Measurements from ENCODE around the gene VPS13D. TPM values are rescaled to one million over a fixed set of nuclear protein-coding genes. Genes with fewer than 3 reads are reported as not detected.
A peak's percentile ranks its signal among the peaks of the same experiment; 100 is the strongest.
"Not testable (repeated sequence)": the region's sequence is repeated elsewhere in the genome, so short reads cannot be mapped to it uniquely, and the experiment has no call there.

Gene VPS13D
- total and polyA plus RNA-seq, 5 experiments from 2014 or later = 5.3 to 64.9 (median 7.5) TPM

DNA sequence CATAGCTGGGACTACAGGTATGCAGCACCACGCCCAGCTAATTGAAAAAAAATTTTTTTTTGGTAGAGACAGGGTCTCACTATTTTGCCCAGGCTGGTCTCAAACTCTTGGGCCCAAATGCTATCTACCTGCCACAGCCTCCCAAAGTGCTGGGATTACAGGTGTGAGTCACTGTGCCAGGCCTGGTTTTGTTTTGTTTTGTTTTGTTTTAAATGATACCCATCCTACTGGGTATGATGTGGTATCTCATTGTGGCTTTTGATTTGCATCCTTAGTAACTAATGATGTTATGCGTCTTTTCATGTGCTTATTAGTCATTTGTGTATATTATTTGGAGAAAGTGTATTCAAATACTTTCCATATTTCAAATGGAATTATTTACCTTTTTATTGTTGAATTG is 142.3 kb downstream of the VPS13D start:
- DNase-seq = no peak
- H3K27me3 Mint-ChIP-seq = no peaks in the 10 kb centered on the region
- peak overlapping the region in 1 of 10 donors; percentile 77 for H3K27ac Mint-ChIP-seq
- no peak overlapping the region for H3K4me3 Mint-ChIP-seq
- H3K36me3 Mint-ChIP-seq = peaks cover 4 to 85% (median 37%) of the 10 kb centered on the region in 3 donors
- POLR2A ChIA-PET = interaction anchor here (0.6 kb wide), 1 partner anchor 50 kb away, joined by 5 read pairs; no protein-coding TSS in a partner anchor
- no peak for ATAC-seq
- peaks cover 0 to 4% (median 3%) of the 10 kb centered on the region in 4 donors for H3K4me1 Mint-ChIP-seq
- H3K9me3 Mint-ChIP-seq = no peaks in the 10 kb centered on the region

DNA sequence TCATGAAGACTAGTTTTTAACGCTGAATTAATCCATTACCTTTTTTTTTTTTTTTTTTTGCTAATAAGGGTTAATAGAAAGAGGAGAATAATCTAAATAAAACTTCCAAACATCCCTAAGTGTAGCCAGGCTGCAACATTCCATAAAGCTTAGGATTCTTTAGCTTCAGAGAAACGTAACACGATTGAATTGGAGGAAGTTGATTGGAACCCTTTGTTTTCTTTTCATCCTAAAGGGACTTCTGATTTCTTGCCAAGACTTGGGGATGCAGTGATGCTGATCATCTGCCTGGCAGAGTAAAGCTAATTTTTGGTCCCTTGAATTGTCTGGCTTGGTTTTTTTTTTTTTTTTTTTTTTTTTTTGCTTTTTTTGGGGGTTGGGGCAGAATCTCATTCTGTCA is 142.9 kb downstream of the VPS13D start:
- no peak for ATAC-seq
- H3K36me3 Mint-ChIP-seq = peaks cover 5 to 88% (median 39%) of the 10 kb centered on the region in 3 donors
- no peak overlapping the region for H3K4me3 Mint-ChIP-seq

DNA sequence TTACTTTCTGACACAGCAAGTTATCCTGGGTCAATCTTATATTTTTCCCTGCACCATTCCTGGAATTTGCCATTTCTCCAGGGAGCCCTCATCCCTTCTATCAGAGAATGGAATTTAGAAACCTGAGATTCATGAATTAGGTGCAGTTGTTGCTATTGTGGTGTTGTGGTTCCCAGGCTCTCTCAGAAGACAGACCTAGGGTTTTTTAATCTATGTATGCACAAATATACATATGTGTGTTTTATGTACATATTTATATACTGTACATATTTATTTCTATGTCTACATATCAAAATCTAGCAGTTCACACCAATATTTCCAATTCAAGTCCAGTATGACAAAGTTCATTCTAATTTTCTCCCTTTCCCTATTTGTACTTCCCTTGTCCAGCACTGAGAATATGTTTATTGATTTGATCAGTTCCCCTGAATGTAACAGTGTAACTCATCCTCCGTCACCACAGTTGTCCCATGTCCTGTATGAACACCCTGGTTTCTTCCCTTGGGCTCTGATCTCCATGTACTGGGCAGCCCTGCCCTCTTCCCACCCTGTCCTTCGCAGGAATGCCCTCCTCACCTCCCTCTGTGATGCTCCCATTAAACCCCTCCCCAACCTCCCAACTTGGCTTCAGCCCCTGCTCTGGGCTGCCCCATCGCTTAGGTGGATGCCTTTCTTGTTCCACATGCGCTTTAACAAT is 145.5 kb downstream of the VPS13D start:
- H3K9me3 Mint-ChIP-seq = no peaks in the 10 kb centered on the region
- H3K4me3 Mint-ChIP-seq = no peak overlapping the region
- peaks cover 0 to 4% (median 3%) of the 10 kb centered on the region in 4 donors for H3K4me1 Mint-ChIP-seq
- peaks cover 14 to 89% (median 40%) of the 10 kb centered on the region in 3 donors for H3K36me3 Mint-ChIP-seq
- no peaks in the 10 kb centered on the region for H3K27me3 Mint-ChIP-seq
- H3K27ac Mint-ChIP-seq = peak overlapping the region in 1 of 10 donors; percentile 59
- no peak for ATAC-seq
- no peak for DNase-seq
- POLR2A ChIA-PET = interaction anchor here (0.6 kb wide), 1 partner anchor 67 kb away, joined by 5 read pairs; no protein-coding TSS in a partner anchor

More for the DNA sequence above, 142.9 kb downstream of the VPS13D start:
- POLR2A ChIA-PET = interaction anchor here (0.6 kb wide), 1 partner anchor 50 kb away, joined by 5 read pairs; no protein-coding TSS in a partner anchor
- Mint-ChIP-seq H3K4me1 (peaks cover 0 to 4% (median 3%) of the 10 kb centered on the region in 4 donors), H3K9me3 (no peaks in the 10 kb centered on the region), H3K27me3 (no peaks in the 10 kb centered on the region), H3K27ac (no peak overlapping the region)
- DNase-seq = no peak

DNA sequence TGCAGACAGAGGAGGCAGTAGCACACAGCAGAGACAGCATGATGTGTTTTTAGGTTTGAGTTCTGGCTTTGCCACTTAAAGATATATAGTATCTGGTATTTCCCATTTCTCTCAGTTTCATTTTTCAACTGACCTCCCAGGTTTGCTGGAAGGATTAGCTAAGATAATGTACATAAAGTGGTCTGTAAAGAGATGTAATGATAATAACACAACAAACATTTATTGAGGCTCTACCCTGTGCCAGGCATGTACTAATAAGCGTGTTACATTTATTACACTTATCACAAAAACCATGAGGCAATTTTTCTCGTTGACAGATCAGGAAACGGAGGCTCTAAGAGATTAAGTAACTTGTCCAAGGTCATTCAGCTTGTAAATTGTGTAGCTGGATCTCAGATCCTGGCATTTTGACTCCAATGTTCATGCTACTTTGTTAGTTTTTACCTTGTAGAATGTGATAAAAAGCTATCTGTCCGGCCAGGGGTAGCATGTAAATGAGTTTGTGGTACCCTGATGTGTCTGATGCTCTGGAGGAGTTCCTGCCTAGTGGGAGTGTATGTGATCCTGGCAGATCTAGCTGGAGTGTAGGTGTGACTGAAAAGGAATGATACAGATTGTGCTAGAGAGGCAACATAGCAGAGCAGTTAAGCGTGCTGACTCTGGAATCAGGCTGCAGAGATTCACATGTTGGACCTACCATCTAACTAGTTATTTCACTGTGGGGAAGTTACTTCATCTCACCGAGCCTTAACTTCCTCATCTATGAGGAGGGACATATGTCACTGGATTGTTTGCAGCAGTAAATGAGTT is 146.6 kb downstream of the VPS13D start:
- DNase-seq = no peak
- Mint-ChIP-seq H3K4me3 (no peak overlapping the region), H3K36me3 (peaks cover 14 to 89% (median 48%) of the 10 kb centered on the region in 3 donors), H3K4me1 (peaks cover 2 to 12% (median 6%) of the 10 kb centered on the region in 4 donors), H3K27ac (peak overlapping the region in 2 of 10 donors; percentile 5 to 49), H3K27me3 (no peaks in the 10 kb centered on the region), H3K9me3 (no peaks in the 10 kb centered on the region)
- no peak for ATAC-seq
- POLR2A ChIA-PET = interaction anchor here (0.6 kb wide), 1 partner anchor 68 kb away, joined by 5 read pairs; no protein-coding TSS in a partner anchor

DNA sequence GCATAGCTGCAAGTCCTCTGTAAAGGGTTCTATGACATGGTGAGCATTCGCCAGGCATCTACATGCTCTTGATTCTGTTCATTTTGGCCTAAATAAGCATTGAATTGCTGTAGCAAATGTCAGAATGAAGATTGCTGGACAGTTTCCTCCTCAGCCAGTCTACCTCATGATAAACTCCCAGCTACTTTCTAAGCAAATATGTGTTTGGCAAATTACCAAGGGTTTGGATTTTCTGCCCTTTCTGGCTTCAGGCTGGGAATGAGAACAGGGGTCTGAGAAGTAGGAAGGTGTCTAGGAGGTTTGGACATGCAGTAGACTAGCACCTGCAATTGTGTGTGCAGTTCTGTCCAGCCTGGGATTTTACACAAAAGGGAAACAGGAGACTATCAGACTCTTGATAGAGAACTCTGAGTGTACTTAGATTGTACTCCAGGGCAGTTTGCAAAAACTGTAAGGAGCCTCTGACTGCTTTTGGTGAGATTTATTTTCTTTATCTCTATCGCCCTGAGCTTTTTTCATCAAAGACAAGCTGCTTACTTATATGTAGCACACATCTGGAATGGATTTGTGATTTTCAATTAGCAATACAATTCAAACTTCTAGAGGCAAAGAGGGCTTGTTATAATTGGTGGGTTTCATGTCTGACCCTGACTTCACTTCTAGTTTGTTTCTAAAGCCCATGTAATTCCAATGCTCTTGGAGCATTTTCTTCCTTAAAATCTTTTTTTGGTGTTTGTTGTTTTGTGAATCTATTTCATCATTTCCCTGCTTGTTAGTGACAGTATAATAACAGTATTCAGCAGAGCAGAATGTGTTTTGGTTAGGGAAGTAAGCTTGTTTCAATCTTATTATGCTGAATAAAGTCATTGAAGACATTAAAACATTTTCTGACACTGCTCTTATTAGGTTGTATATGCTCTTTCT is 150.8 kb downstream of the VPS13D start:
- no peaks in the 10 kb centered on the region for H3K9me3 Mint-ChIP-seq
- H3K36me3 Mint-ChIP-seq = peaks cover 25 to 90% (median 62%) of the 10 kb centered on the region in 3 donors
- peaks cover 12 to 37% (median 26%) of the 10 kb centered on the region in 4 donors for H3K4me1 Mint-ChIP-seq
- H3K27me3 Mint-ChIP-seq = no peaks in the 10 kb centered on the region
- ATAC-seq (no peak), DNase-seq (no peak)
- H3K27ac Mint-ChIP-seq = peak overlapping the region in 5 of 10 donors; percentile 12 to 73 (median 60)
- POLR2A ChIA-PET = no interaction called here
- H3K4me3 Mint-ChIP-seq = no peak overlapping the region

DNA sequence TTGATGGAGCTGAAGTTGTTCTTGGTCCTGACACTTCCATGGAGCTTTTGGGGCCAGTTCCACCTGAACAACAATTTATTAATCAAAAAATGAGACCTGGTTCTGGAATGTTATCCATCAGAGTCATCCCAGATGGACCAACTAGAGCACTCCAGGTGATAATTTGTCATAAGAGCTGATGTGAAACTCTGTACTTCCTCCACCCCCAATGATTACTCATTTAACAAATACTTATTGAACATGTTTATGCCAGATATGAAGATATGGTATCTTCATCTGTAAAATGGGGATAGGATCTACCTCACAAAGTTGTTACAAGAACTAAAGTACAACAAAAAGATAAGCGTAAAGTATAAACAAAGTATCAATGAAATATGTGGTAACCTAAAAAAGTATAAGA is 153.2 kb downstream of the VPS13D start:
- Mint-ChIP-seq H3K27ac (peak overlapping the region in 5 of 10 donors; percentile 16 to 99 (median 53)), H3K4me1 (peaks cover 17 to 53% (median 38%) of the 10 kb centered on the region in 4 donors)
- POLR2A ChIA-PET = no interaction called here

DNA sequence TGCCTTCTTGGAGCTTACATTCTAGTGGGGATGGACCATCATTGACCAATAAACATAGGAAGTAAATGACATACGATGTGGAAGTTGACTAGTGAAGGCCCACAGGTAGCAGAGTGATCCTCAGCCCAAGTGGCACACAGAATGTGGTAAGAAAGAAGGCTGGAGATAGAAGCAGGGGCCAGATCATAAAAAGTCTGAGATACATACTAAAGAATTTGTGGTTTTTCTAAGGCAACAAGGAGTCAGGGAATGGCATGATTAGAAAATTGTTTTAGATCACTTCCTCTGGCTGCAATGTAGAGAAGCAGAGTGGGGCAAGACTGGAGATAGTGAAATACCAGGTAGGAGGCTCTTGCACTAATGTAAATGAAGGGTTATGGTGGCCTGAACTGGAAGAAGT is 154.0 kb downstream of the VPS13D start:
- no peaks in the 10 kb centered on the region for H3K27me3 Mint-ChIP-seq

More for the DNA sequence above, 153.2 kb downstream of the VPS13D start:
- H3K36me3 Mint-ChIP-seq = peaks cover 45 to 90% (median 75%) of the 10 kb centered on the region in 3 donors
- H3K9me3 Mint-ChIP-seq = peaks cover 0 to 21% (median 14%) of the 10 kb centered on the region in 9 donors
- DNase-seq (no peak), ATAC-seq (no peak)
- no peak overlapping the region for H3K4me3 Mint-ChIP-seq
- no peaks in the 10 kb centered on the region for H3K27me3 Mint-ChIP-seq

DNA sequence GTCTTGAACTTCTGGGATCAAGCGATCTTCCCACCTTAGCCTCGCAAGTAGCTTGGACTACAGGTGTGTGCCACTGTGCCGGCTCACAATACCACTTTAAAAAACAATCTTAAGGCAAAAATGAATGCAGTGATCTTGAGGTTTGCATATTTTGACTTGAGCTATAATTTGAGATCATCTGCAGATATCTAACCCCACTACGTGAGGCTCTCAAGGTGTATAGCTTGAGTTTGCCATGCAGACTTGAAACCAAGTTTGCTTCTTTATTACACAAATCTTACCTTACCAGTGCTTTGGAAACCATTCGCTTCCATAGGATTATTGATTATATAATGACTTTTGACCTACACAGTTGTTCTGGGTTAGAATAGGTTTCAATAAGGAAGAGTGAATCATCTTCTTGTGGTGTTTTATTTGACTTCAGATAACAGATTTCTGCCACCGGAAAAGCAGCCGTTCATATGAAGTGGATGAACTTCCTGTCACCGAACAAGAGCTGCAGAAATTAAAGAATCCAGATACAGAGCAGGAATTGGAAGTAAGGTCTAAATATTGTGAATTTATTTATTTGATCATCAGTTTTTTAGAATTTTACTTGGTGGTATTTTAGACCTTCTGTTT is 155.1 kb downstream of the VPS13D start:
- peaks cover 17 to 55% (median 38%) of the 10 kb centered on the region in 4 donors for H3K4me1 Mint-ChIP-seq
- peak overlapping the region in 8 of 10 donors; percentile 11 to 81 (median 52) for H3K4me3 Mint-ChIP-seq
- DNase-seq = peak in 1 of 10 donors; percentile 10
- POLR2A ChIA-PET = interaction anchor here (0.9 to 1.5 kb wide), 4 partner anchors 49 to 234 kb away, joined by 4 to 7 read pairs (median 4); partner anchors contain the start of gene DHRS3
- H3K36me3 Mint-ChIP-seq = peaks cover 50 to 89% (median 82%) of the 10 kb centered on the region in 3 donors
- H3K27me3 Mint-ChIP-seq = no peaks in the 10 kb centered on the region
- H3K27ac Mint-ChIP-seq = peak overlapping the region in 9 of 10 donors; percentile 7 to 99 (median 68)
- H3K9me3 Mint-ChIP-seq = peaks cover 0 to 25% (median 14%) of the 10 kb centered on the region in 9 donors
- peak; percentile 26 to 28 for ATAC-seq

More for the DNA sequence above, 154.0 kb downstream of the VPS13D start:
- POLR2A ChIA-PET = no interaction called here
- peaks cover 49 to 90% (median 82%) of the 10 kb centered on the region in 3 donors for H3K36me3 Mint-ChIP-seq
- H3K9me3 Mint-ChIP-seq = peaks cover 0 to 25% (median 14%) of the 10 kb centered on the region in 9 donors
- H3K4me1 Mint-ChIP-seq = peaks cover 17 to 55% (median 38%) of the 10 kb centered on the region in 4 donors
- ATAC-seq (no peak), DNase-seq (no peak)
- peak overlapping the region in 6 of 10 donors; percentile 8 to 60 (median 22) for H3K4me3 Mint-ChIP-seq
- H3K27ac Mint-ChIP-seq = peak overlapping the region; percentile 9 to 99 (median 71)

DNA sequence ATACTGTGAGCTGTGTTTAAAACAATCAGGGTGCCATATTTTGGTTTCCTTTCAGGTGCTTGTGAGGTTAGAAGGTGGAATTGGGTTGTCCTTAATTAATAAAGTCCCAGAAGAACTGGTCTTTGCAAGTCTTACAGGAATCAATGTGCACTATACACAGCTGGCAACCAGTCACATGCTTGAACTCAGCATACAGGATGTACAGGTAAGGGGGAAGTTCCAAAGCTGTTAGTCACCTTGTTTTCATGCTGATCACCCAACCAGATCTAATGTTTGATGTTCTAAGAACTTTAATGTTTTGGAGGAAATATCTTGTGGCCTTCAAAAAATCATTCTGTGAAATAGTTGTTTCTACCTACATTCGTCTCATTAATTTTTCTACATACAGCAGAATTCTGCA is 156.3 kb downstream of the VPS13D start:
- peaks cover 50 to 90% (median 86%) of the 10 kb centered on the region in 3 donors for H3K36me3 Mint-ChIP-seq
- POLR2A ChIA-PET = interaction anchor here (1.0 to 1.5 kb wide), 3 partner anchors 48 to 231 kb away, joined by 4 read pairs; partner anchors contain the start of gene DHRS3
- ATAC-seq = peak; percentile 95 to 99
- peak in 3 of 10 donors; percentile 5 to 15 (median 12) for DNase-seq
- peak overlapping the region; percentile 17 to 99 (median 79) for H3K27ac Mint-ChIP-seq
- peaks cover 0 to 25% (median 14%) of the 10 kb centered on the region in 9 donors for H3K9me3 Mint-ChIP-seq
- H3K4me1 Mint-ChIP-seq = peaks cover 16 to 50% (median 35%) of the 10 kb centered on the region in 4 donors
- H3K4me3 Mint-ChIP-seq = peak overlapping the region in 8 of 10 donors; percentile 31 to 81 (median 53)
- H3K27me3 Mint-ChIP-seq = no peaks in the 10 kb centered on the region

DNA sequence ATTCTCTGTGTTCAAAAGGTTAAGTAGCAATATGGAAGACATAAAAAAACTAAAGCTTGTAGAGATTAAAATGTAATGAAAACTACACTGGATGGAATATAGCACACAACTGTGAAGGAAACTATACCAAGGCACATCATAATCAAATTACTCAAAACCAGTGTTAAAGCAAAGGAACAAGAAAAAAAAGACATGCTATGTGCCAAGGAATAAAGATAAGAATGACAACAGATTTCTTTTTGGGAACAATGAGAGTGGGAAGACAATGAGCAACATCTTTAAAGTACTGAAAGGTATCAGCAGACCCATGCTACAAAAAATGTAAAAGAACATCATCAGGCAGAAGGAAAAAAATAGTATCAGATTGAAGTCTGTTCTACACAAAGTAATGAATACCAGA is 157.8 kb downstream of the VPS13D start:
- Mint-ChIP-seq H3K4me1 (peaks cover 12 to 45% (median 30%) of the 10 kb centered on the region in 4 donors), H3K27me3 (no peaks in the 10 kb centered on the region), H3K36me3 (peaks cover 49 to 83% (median 80%) of the 10 kb centered on the region in 3 donors), H3K27ac (peak overlapping the region in 3 of 10 donors; percentile 74 to 99 (median 90)), H3K4me3 (no peak overlapping the region), H3K9me3 (peaks cover 0 to 25% (median 14%) of the 10 kb centered on the region in 9 donors)
- DNase-seq (no peak), ATAC-seq (no peak)
- POLR2A ChIA-PET = interaction anchor here (1.0 kb wide), 1 partner anchor 230 kb away, joined by 4 read pairs; the partner anchor contains the start of gene DHRS3

DNA sequence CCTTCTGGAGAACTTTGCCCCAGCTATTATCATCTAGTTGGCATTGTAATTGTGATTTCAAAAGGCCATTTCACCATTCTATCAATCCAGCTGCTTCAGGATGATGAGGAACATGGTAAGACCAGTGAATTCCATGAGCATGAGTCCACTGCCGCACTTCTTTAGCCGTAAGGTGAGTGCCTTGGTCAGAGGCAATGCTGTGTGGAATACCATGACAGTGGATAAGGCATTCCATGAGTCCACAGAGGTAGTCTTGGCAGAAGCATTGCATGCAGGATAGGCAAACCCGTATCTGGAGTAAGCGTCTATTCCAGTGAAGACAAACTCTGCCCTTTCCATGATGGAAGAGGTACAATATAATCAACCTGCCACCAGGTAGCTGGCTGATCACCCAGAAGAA is 160.5 kb downstream of the VPS13D start:
- POLR2A ChIA-PET = not testable (repeated sequence)

More for the DNA sequence above, 160.5 kb downstream of the VPS13D start:
- Mint-ChIP-seq H3K9me3 (peaks cover 0 to 25% (median 14%) of the 10 kb centered on the region in 9 donors), H3K36me3 (peaks cover 35 to 72% (median 60%) of the 10 kb centered on the region in 3 donors), H3K4me1 (peaks cover 6 to 22% (median 13%) of the 10 kb centered on the region in 4 donors)
- not testable (repeated sequence) for H3K27ac Mint-ChIP-seq, DNase-seq, H3K4me3 Mint-ChIP-seq, H3K27me3 Mint-ChIP-seq, ATAC-seq
